ENCODE data around the gene NCF2.

- no peak for TF ChIP-seq CTCF (conservative IDR thresholded peaks at IDR 0.05)
- no peak for TF ChIP-seq EZH2 (IDR thresholded peaks at IDR 0.05; ENCODE audit: low read depth)
These were observed 11.4 kb downstream of the NCF2 start for GRCh38 chr1:183578856-183579255.
